ENCODE data around the gene METTL24. TPM values are rescaled to one million over a fixed set of nuclear protein-coding genes. Genes with fewer than 3 reads are reported as not detected.

Gene METTL24
- total RNA-seq, 1 donor from 2014 or later = not detected

GRCh38 chr6:110214338-110214737 is 143.8 kb downstream of the METTL24 start:
- DNase-seq (ENCODE audit: low spot score) = no peak
- Mint-ChIP-seq H3K27me3 (ENCODE audit: low read depth) (no peaks in the 10 kb centered on the region), H3K4me1 (ENCODE audit: low read depth) (no peaks in the 10 kb centered on the region), H3K36me3 (ENCODE audit: low read depth) (peaks cover 47% of the 10 kb centered on the region), H3K9me3 (no peaks in the 10 kb centered on the region), H3K4me3 (ENCODE audit: low read depth) (no peak overlapping the region), H3K27ac (no peak overlapping the region)
- intact Hi-C loops (cut with micrococcal nuclease) = no loop called here

- Mint-ChIP-seq H3K4me3 (ENCODE audit: low read depth) (no peak overlapping the region), H3K27ac (no peak overlapping the region), H3K27me3 (ENCODE audit: low read depth) (no peaks in the 10 kb centered on the region), H3K9me3 (no peaks in the 10 kb centered on the region), H3K36me3 (ENCODE audit: low read depth) (peaks cover 47% of the 10 kb centered on the region), H3K4me1 (ENCODE audit: low read depth) (no peaks in the 10 kb centered on the region)
- intact Hi-C loops (cut with micrococcal nuclease) = no loop called here
- DNase-seq (ENCODE audit: low spot score) = no peak
Measured at GRCh38 chr6:110211753-110212152, 146.4 kb downstream of the METTL24 start.

GRCh38 chr6:110207652-110208051 is 150.5 kb downstream of the METTL24 start:
- DNase-seq (ENCODE audit: low spot score) = no peak
- Mint-ChIP-seq H3K9me3 (no peaks in the 10 kb centered on the region), H3K4me3 (ENCODE audit: low read depth) (no peak overlapping the region), H3K4me1 (ENCODE audit: low read depth) (no peaks in the 10 kb centered on the region), H3K27ac (no peak overlapping the region), H3K27me3 (ENCODE audit: low read depth) (no peaks in the 10 kb centered on the region), H3K36me3 (ENCODE audit: low read depth) (peaks cover 24% of the 10 kb centered on the region)
- intact Hi-C loops (cut with micrococcal nuclease) = no loop called here

- Mint-ChIP-seq H3K36me3 (ENCODE audit: low read depth) (peaks cover 3% of the 10 kb centered on the region), H3K9me3 (no peaks in the 10 kb centered on the region), H3K27me3 (ENCODE audit: low read depth) (no peaks in the 10 kb centered on the region), H3K4me3 (ENCODE audit: low read depth) (no peak overlapping the region), H3K4me1 (ENCODE audit: low read depth) (peaks cover 2% of the 10 kb centered on the region), H3K27ac (no peak overlapping the region)
- DNase-seq (ENCODE audit: low spot score) = no peak
- intact Hi-C loops (cut with micrococcal nuclease) = no loop called here
Measured at GRCh38 chr6:110201151-110201884, 156.8 kb downstream of the METTL24 start.

- Mint-ChIP-seq H3K4me1 (ENCODE audit: low read depth) (peaks cover 2% of the 10 kb centered on the region), H3K27me3 (ENCODE audit: low read depth) (no peaks in the 10 kb centered on the region), H3K27ac (no peak overlapping the region), H3K4me3 (ENCODE audit: low read depth) (no peak overlapping the region), H3K36me3 (ENCODE audit: low read depth) (peaks cover 12% of the 10 kb centered on the region), H3K9me3 (no peaks in the 10 kb centered on the region)
- no peak for DNase-seq (ENCODE audit: low spot score)
- intact Hi-C loops (cut with micrococcal nuclease) = no loop called here
Measured at GRCh38 chr6:110198561-110198960, 159.6 kb downstream of the METTL24 start.

- no peaks in the 10 kb centered on the region for H3K9me3 Mint-ChIP-seq
- H3K27me3 Mint-ChIP-seq (ENCODE audit: low read depth) = no peaks in the 10 kb centered on the region
- intact Hi-C loops (cut with micrococcal nuclease) = no loop called here
- peaks cover 13% of the 10 kb centered on the region for H3K36me3 Mint-ChIP-seq (ENCODE audit: low read depth)
- DNase-seq (ENCODE audit: low spot score) = no peak
- no peak overlapping the region for H3K4me3 Mint-ChIP-seq (ENCODE audit: low read depth)
- no peak overlapping the region for H3K27ac Mint-ChIP-seq
- peaks cover 2% of the 10 kb centered on the region for H3K4me1 Mint-ChIP-seq (ENCODE audit: low read depth)
Measured at GRCh38 chr6:110196874-110197273, 161.3 kb downstream of the METTL24 start.

- Mint-ChIP-seq H3K9me3 (no peaks in the 10 kb centered on the region), H3K27ac (no peak overlapping the region), H3K4me1 (ENCODE audit: low read depth) (peaks cover 2% of the 10 kb centered on the region), H3K27me3 (ENCODE audit: low read depth) (no peaks in the 10 kb centered on the region), H3K36me3 (ENCODE audit: low read depth) (peaks cover 13% of the 10 kb centered on the region), H3K4me3 (ENCODE audit: low read depth) (no peak overlapping the region)
- DNase-seq (ENCODE audit: low spot score) = no peak
- intact Hi-C loops (cut with micrococcal nuclease) = no loop called here
Measured at GRCh38 chr6:110195639-110196038, 162.5 kb downstream of the METTL24 start.

Other genes with a start within 250 kb of the METTL24 start
- 2.3 TPM in 2 replicates for gene WASF1, start 178.7 kb downstream of the METTL24 start, total RNA-seq
- 25.4 and 34.3 TPM in 2 replicates for gene CDC40, start 177.9 kb downstream of the METTL24 start, total RNA-seq
- not detected in 2 replicates for gene DDO, start 57.2 kb upstream of the METTL24 start, total RNA-seq
- gene SLC22A16, start 118.3 kb upstream of the METTL24 start, total RNA-seq = not detected in 2 replicates